Measurements from ENCODE around the gene LRRC75A. TPM values are rescaled to one million over a fixed set of nuclear protein-coding genes. Genes with fewer than 3 reads are reported as not detected.
A peak's percentile ranks its signal among the peaks of the same experiment; 100 is the strongest.

Gene LRRC75A
- total and polyA plus RNA-seq, 7 experiments from 2014 or later: 0.92 to 5.2 (median 3.3) TPM

DNA sequence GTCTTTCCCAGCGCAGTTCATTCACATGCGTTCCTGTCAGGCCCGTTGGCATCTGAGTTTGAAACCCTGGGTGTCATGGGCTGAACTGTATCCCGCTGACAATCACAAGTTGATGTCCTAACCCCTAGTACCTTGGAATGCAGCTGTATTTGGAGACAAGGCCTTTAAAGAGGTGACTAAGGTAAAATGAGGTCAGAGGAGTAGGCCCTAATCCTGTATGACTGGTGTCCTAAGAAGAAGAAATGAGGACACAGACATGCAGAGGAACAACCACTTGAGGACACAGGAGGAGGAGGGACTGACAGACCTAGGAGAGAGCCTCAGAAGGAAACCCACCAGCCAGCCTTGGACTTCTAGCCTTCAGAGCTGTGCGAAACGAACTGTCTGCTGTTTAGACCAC, 43.5 kb downstream of the LRRC75A start:
- intact Hi-C loops (cut with micrococcal nuclease): no loop called here
- no peaks in the 10 kb centered on the region for H3K27me3 Mint-ChIP-seq
- ChIA-PET CTCF (no interaction called here), POLR2A (no interaction called here)
- H3K4me3 ChIP-seq (ENCODE audit: low read length): no peak overlapping the region
- ATAC-seq: no peak
- no peaks in the 10 kb centered on the region for H3K4me1 ChIP-seq (ENCODE audit: control insufficient read depth in 2 of 2, insufficient read depth in 2 of 2, low read length in 2 of 2)
- peaks cover 0 to 18% (median 9%) of the 10 kb centered on the region in 7 donors for H3K4me1 Mint-ChIP-seq
- H3K4me3 Mint-ChIP-seq: no peak overlapping the region
- no peaks in the 10 kb centered on the region for H3K9me3 ChIP-seq (ENCODE audit: control insufficient read depth in 2 of 3, low read length in 3 of 3)
- H3K36me3 Mint-ChIP-seq: peaks cover 0 to 16% (median 9%) of the 10 kb centered on the region in 5 donors
- no peak for DNase-seq
- H3K27ac ChIP-seq (ENCODE audit: low read depth, low read length): no peak overlapping the region
- H3K36me3 ChIP-seq (ENCODE audit: control insufficient read depth in 2 of 3, insufficient read depth in 3 of 3, low read length in 3 of 3): peaks cover 0 to 53% (median 0%) of the 10 kb centered on the region in 3 experiments
- H3K27me3 ChIP-seq (ENCODE audit: control insufficient read depth in 2 of 2, insufficient read depth in 2 of 2, low read length in 2 of 2): no peaks in the 10 kb centered on the region
- H3K27ac Mint-ChIP-seq: peak overlapping the region in 2 of 9 donors; percentile 51
- H3K9me3 Mint-ChIP-seq: peaks cover 0 to 3% (median 0%) of the 10 kb centered on the region in 11 donors

DNA sequence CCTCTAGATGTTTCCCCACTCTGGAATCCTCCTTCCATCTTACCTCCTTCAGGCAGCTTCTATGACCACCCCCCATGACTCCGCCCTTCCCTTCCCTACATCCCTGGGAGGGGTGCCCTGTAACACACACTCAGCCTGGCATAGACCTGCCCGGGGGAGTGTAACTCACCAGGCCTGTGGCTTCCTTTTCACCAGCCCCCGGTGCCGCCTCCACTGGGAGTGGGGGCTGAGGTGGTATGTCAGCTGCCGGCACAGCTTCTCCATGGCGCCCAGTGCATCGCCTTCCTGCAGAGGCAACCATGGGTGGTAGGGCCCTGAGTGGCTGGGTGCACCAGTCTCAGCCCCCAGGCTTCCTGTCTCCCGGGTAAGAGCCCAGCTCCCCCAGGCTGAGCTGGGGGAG, 44.3 kb downstream of the LRRC75A start:
- H3K27me3 ChIP-seq (ENCODE audit: control insufficient read depth in 2 of 2, insufficient read depth in 2 of 2, low read length in 2 of 2): no peaks in the 10 kb centered on the region
- peaks cover 0 to 5% of the 10 kb centered on the region in 2 donors for H3K4me1 ChIP-seq (ENCODE audit: control insufficient read depth in 2 of 2, insufficient read depth in 2 of 2, low read length in 2 of 2)
- no peaks in the 10 kb centered on the region for H3K27me3 Mint-ChIP-seq
- no peak overlapping the region for H3K27ac ChIP-seq (ENCODE audit: low read depth, low read length)
- no peaks in the 10 kb centered on the region for H3K9me3 ChIP-seq (ENCODE audit: control insufficient read depth in 2 of 3, low read length in 3 of 3)
- intact Hi-C loops (cut with micrococcal nuclease): no loop called here
- CTCF ChIA-PET: no interaction called here
- H3K9me3 Mint-ChIP-seq: no peaks in the 10 kb centered on the region
- peak overlapping the region in 3 of 9 donors; percentile 15 to 50 (median 43) for H3K27ac Mint-ChIP-seq
- peaks cover 0 to 21% (median 9%) of the 10 kb centered on the region in 5 donors for H3K36me3 Mint-ChIP-seq
- H3K4me3 ChIP-seq (ENCODE audit: low read length): no peak overlapping the region
- POLR2A ChIA-PET: no interaction called here
- H3K36me3 ChIP-seq (ENCODE audit: control insufficient read depth in 2 of 3, insufficient read depth in 3 of 3, low read length in 3 of 3): peaks cover 0 to 62% (median 0%) of the 10 kb centered on the region in 3 experiments
- peak in 1 of 9 donors; percentile 6 for DNase-seq
- no peak for ATAC-seq
- H3K4me3 Mint-ChIP-seq: no peak overlapping the region
- H3K4me1 Mint-ChIP-seq: peaks cover 5 to 19% (median 9%) of the 10 kb centered on the region in 7 donors

DNA sequence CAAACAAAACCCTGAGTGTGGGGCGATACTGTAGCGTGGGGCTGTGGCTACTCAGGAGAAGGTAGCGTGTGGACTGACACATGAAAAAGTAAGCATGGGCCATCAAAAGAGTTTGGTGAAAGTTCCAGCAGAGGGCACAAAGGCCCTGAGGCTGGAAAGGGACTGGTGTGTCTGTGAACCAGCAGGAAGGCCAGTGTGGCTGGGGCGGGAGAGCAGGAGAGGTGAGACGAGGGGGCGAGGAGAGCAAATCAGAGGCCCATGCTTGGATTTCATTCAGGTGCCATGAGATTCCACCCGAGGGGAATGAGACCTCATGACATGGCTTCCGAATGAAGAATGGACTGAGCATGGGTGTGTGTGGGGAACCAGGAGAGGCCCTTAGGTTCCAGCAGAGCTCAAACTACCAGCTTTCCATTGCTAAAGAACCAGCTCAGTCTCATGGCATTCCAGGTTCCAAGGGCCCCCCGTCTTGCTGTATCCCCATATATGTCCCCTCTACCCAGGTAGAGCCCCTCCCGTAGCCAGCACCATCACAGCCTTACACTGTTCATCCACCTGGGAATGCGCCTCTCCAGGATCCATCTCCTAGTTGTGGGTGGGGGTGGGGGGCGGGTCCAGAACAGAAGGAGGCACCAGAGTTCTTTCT, 45.5 kb downstream of the LRRC75A start:
- DNase-seq: peak in 1 of 9 donors; percentile 7
- peaks cover 15 to 31% (median 20%) of the 10 kb centered on the region in 7 donors for H3K4me1 Mint-ChIP-seq
- Histone ChIP-seq H3K27me3 (ENCODE audit: control insufficient read depth in 2 of 2, insufficient read depth in 2 of 2, low read length in 2 of 2) (no peaks in the 10 kb centered on the region), H3K27ac (ENCODE audit: low read depth, low read length) (no peak overlapping the region), H3K36me3 (ENCODE audit: control insufficient read depth in 2 of 3, insufficient read depth in 3 of 3, low read length in 3 of 3) (peaks cover 0 to 74% (median 10%) of the 10 kb centered on the region in 3 experiments), H3K9me3 (ENCODE audit: control insufficient read depth in 2 of 3, low read length in 3 of 3) (no peaks in the 10 kb centered on the region), H3K4me3 (ENCODE audit: low read length) (no peak overlapping the region), H3K4me1 (ENCODE audit: control insufficient read depth in 2 of 2, insufficient read depth in 2 of 2, low read length in 2 of 2) (peaks cover under 1 to 17% of the 10 kb centered on the region in 2 donors)
- no peak for ATAC-seq
- peak overlapping the region in 2 of 9 donors; percentile 43 to 76 for H3K27ac Mint-ChIP-seq
- CTCF ChIA-PET: no interaction called here
- no peaks in the 10 kb centered on the region for H3K27me3 Mint-ChIP-seq
- no peak overlapping the region for H3K4me3 Mint-ChIP-seq
- no peaks in the 10 kb centered on the region for H3K9me3 Mint-ChIP-seq
- POLR2A ChIA-PET: no interaction called here
- peaks cover 0 to 34% (median 19%) of the 10 kb centered on the region in 5 donors for H3K36me3 Mint-ChIP-seq
- intact Hi-C loops (cut with micrococcal nuclease): no loop called here

DNA sequence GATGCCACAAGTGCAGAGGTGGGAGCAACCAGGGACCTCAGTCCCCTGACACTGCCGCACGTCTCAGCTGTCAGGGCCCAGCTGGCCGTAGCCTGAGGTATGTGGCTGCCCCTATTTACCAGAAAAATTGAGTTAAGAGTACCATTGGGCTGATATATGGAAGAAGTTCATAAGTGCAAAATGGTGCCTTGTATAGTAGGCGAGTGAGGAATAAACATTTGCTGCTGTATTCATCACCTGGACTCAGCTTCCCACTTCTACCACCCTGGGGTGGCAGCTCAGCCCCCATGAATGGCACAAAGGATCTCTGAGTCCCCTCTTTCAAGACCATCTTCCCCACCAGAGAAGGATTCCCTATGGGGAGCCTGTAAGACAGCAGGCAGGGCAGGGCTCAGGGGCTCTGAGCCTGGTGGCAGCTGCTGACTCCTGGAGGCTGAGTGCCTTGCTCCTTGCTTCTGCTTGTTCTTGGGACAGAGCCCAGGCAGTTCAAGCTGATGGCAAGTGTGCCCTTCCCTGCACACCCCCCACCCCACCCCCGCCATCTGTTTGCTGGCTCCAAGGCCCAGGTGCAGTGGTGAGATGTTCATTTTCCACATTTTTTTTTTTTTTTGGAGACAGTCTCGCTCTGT, 47.6 kb downstream of the LRRC75A start:
- H3K36me3 ChIP-seq (ENCODE audit: control insufficient read depth in 2 of 3, insufficient read depth in 3 of 3, low read length in 3 of 3): peaks cover 0 to 86% (median 15%) of the 10 kb centered on the region in 3 experiments
- H3K9me3 ChIP-seq (ENCODE audit: control insufficient read depth in 2 of 3, low read length in 3 of 3): no peaks in the 10 kb centered on the region
- Mint-ChIP-seq H3K9me3 (no peaks in the 10 kb centered on the region), H3K27me3 (no peaks in the 10 kb centered on the region), H3K27ac (no peak overlapping the region), H3K4me1 (peaks cover 24 to 51% (median 37%) of the 10 kb centered on the region in 7 donors), H3K36me3 (peaks cover 0 to 42% (median 19%) of the 10 kb centered on the region in 5 donors), H3K4me3 (no peak overlapping the region)
- H3K27me3 ChIP-seq (ENCODE audit: control insufficient read depth in 2 of 2, insufficient read depth in 2 of 2, low read length in 2 of 2): no peaks in the 10 kb centered on the region
- DNase-seq (peak in 1 of 9 donors; percentile 4), ATAC-seq (no peak)
- intact Hi-C loops (cut with micrococcal nuclease): no loop called here
- H3K4me1 ChIP-seq (ENCODE audit: control insufficient read depth in 2 of 2, insufficient read depth in 2 of 2, low read length in 2 of 2): peaks cover 21 to 35% of the 10 kb centered on the region in 2 donors
- ChIA-PET CTCF (interaction anchor here (0.6 kb wide), 1 partner anchor 321 kb away, joined by 3 read pairs; no protein-coding TSS in a partner anchor), POLR2A (no interaction called here)
- no peak overlapping the region for H3K4me3 ChIP-seq (ENCODE audit: low read length)
- H3K27ac ChIP-seq (ENCODE audit: low read depth, low read length): no peak overlapping the region

DNA sequence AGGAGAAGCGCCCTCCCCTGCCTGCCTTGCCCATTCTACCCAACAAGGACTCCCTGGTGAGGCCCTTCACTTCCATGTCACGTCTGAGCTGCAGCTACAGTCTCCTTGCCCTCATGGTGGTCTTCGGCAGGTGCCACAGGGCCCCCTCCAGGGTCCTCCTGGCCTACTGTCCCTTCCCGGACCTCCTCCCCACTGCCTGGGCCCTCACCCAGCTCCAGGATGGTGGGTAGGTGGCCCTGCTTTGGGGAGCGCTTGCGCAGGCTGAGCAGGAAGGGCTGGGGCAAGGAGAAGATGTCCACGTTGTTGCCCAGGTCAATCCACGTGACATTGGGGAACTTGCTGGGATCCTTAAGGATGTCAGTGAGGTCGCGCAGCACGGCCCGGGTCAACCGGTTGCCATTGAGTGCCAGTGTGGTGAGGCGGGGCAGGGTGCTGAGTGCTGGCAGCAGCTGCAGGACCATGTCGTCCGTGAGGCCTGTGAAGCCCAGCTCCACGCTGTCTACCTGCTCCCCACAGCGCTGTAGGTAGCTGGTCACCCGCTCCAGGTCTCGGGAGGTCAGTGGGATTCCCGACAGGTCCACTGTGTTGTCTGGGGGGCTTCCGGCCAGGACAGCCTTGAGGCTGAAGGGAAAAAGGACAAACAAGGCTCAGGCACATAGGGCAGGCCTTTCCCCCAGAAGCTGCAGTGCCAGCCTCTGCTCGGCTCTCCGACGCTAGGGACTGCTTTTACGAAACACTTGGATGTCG, 48.3 kb downstream of the LRRC75A start:
- Histone ChIP-seq H3K4me3 (ENCODE audit: low read length) (no peak overlapping the region), H3K27me3 (ENCODE audit: control insufficient read depth in 2 of 2, insufficient read depth in 2 of 2, low read length in 2 of 2) (no peaks in the 10 kb centered on the region), H3K9me3 (ENCODE audit: control insufficient read depth in 2 of 3, low read length in 3 of 3) (no peaks in the 10 kb centered on the region), H3K4me1 (ENCODE audit: control insufficient read depth in 2 of 2, insufficient read depth in 2 of 2, low read length in 2 of 2) (peaks cover 22 to 35% of the 10 kb centered on the region in 2 donors), H3K36me3 (ENCODE audit: control insufficient read depth in 2 of 3, insufficient read depth in 3 of 3, low read length in 3 of 3) (peaks cover 0 to 79% (median 15%) of the 10 kb centered on the region in 3 experiments), H3K27ac (ENCODE audit: low read depth, low read length) (no peak overlapping the region)
- intact Hi-C loops (cut with micrococcal nuclease): no loop called here
- DNase-seq (peak in 1 of 9 donors; percentile 4), ATAC-seq (no peak)
- ChIA-PET POLR2A (no interaction called here), CTCF (interaction anchor here (0.6 kb wide), 1 partner anchor 320 kb away, joined by 3 read pairs; no protein-coding TSS in a partner anchor)
- peaks cover 24 to 52% (median 41%) of the 10 kb centered on the region in 7 donors for H3K4me1 Mint-ChIP-seq
- H3K27ac Mint-ChIP-seq: peak overlapping the region in 1 of 9 donors; percentile 18
- H3K36me3 Mint-ChIP-seq: peaks cover 0 to 44% (median 22%) of the 10 kb centered on the region in 5 donors
- H3K4me3 Mint-ChIP-seq: no peak overlapping the region
- H3K9me3 Mint-ChIP-seq: no peaks in the 10 kb centered on the region
- H3K27me3 Mint-ChIP-seq: no peaks in the 10 kb centered on the region

DNA sequence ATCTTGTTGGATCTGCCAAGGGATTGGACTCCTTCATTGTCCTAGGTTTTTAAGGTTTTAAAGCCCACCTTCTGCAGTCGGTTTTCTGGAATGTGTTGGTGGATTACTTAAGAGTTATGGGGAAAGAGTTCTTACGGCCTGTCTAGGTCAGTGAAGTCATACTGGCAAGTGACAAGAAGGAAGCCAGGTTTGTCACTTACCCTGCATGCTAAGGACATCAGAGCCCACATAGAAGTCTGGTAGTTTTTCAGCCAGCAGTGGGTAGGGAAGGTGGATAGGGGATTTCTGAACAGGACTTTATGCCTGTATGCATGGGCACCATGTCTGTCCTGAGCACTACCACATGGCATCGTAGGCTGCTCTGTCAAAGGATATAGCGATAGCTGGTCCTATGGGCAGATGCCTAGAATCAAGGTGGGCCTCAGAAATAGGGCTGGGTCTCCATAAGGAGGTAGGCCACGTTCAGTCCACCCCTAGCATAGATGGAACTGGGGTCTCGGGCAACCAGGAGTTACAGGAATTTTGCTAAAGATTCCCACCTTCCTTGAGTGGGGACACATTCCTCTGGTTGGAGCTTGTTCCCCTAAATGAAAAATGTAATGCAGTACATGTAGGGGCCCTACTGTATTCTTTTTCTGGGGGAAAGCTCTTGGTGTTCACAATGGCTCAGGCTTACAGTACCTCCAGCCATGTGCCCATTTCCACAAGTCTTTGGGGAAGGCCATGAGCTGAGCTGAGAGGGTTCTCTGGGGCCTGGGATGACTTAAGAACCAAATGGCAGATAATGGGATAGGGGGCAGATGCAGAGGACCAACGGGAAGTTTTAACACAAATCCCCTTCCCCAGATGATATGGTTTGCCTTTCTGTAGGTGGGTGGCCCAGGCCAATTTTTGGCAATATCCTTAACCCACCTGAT, 49.1 kb downstream of the LRRC75A start:
- no peak for ATAC-seq
- H3K27me3 ChIP-seq (ENCODE audit: control insufficient read depth in 2 of 2, insufficient read depth in 2 of 2, low read length in 2 of 2): no peaks in the 10 kb centered on the region
- no peaks in the 10 kb centered on the region for H3K9me3 Mint-ChIP-seq
- peak overlapping the region in 7 of 9 donors; percentile 12 to 70 (median 52) for H3K27ac Mint-ChIP-seq
- intact Hi-C loops (cut with micrococcal nuclease): no loop called here
- POLR2A ChIA-PET: no interaction called here
- H3K9me3 ChIP-seq (ENCODE audit: control insufficient read depth in 2 of 3, low read length in 3 of 3): no peaks in the 10 kb centered on the region
- peak overlapping the region in 6 of 10 donors; percentile 9 to 64 (median 44) for H3K4me3 Mint-ChIP-seq
- CTCF ChIA-PET: interaction anchor here (1.2 to 2.2 kb wide), 2 partner anchors 8 to 10 kb away, joined by 6 to 9 read pairs; no protein-coding TSS in a partner anchor
- peaks cover 0 to 46% (median 22%) of the 10 kb centered on the region in 5 donors for H3K36me3 Mint-ChIP-seq
- H3K27ac ChIP-seq (ENCODE audit: low read depth, low read length): no peak overlapping the region
- H3K4me1 Mint-ChIP-seq: peaks cover 29 to 57% (median 49%) of the 10 kb centered on the region in 7 donors
- no peak overlapping the region for H3K4me3 ChIP-seq (ENCODE audit: low read length)
- no peaks in the 10 kb centered on the region for H3K27me3 Mint-ChIP-seq
- DNase-seq: no peak
- peaks cover 0 to 72% (median 15%) of the 10 kb centered on the region in 3 experiments for H3K36me3 ChIP-seq (ENCODE audit: control insufficient read depth in 2 of 3, insufficient read depth in 3 of 3, low read length in 3 of 3)
- peaks cover 27 to 41% of the 10 kb centered on the region in 2 donors for H3K4me1 ChIP-seq (ENCODE audit: control insufficient read depth in 2 of 2, insufficient read depth in 2 of 2, low read length in 2 of 2)
